ENCODE results near the gene CDH4.

Gene CDH4

DNA sequence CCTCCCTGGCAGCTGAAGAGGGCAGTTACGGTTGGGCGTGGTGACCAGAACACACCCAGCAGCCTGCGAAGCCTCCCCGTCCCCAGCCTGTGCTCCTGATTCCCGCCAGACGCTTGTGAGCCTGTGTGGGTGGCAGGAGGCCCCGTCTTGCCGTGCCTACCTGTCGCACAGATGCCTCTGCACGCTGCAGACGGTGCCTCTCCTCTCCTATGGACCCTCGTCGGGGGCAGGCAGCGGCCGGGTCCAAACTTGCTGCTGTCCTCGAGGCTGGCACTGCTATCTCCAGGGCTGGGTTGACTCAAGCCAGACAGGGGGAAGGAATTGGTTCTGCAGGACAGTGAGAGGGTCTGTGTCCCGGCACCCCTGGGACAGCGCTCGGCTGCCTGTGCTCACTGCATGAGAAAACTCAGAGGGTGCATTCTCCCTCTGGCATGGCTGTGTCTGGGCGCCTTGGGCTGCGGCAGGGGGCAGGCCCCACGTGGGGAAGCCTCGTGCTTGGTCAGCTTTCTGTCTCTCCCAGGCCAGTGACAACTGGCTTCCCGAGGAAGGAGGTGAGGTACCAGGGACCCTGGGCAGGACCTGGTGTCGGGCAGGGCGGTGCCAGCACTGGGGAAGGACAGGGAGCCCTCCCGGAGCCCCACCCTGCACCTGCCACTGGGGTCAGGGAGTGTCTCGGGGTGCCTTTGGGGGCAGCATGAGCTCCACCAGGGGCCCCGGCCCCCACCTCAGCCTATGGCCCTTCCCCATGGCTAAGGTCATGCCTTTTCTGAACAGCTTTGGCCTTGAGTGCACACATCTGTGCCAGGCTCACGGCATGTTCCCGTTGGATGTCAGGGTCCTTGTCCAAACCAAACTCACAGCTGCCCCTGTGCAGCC is 686.1 kb downstream of the CDH4 start:
- no peak overlapping the region for H3K4me3 ChIP-seq (ENCODE audit: low read length)
- no peak for DNase-seq (ENCODE audit: low read depth)
- TF ChIP-seq, protein P1, sequence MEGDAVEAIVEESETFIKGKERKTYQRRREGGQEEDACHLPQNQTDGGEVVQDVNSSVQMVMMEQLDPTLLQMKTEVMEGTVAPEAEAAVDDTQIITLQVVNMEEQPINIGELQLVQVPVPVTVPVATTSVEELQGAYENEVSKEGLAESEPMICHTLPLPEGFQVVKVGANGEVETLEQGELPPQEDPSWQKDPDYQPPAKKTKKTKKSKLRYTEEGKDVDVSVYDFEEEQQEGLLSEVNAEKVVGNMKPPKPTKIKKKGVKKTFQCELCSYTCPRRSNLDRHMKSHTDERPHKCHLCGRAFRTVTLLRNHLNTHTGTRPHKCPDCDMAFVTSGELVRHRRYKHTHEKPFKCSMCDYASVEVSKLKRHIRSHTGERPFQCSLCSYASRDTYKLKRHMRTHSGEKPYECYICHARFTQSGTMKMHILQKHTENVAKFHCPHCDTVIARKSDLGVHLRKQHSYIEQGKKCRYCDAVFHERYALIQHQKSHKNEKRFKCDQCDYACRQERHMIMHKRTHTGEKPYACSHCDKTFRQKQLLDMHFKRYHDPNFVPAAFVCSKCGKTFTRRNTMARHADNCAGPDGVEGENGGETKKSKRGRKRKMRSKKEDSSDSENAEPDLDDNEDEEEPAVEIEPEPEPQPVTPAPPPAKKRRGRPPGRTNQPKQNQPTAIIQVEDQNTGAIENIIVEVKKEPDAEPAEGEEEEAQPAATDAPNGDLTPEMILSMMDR (conservative IDR thresholded peaks at IDR 0.05; ENCODE audit: low read depth, low read length): no peak

DNA sequence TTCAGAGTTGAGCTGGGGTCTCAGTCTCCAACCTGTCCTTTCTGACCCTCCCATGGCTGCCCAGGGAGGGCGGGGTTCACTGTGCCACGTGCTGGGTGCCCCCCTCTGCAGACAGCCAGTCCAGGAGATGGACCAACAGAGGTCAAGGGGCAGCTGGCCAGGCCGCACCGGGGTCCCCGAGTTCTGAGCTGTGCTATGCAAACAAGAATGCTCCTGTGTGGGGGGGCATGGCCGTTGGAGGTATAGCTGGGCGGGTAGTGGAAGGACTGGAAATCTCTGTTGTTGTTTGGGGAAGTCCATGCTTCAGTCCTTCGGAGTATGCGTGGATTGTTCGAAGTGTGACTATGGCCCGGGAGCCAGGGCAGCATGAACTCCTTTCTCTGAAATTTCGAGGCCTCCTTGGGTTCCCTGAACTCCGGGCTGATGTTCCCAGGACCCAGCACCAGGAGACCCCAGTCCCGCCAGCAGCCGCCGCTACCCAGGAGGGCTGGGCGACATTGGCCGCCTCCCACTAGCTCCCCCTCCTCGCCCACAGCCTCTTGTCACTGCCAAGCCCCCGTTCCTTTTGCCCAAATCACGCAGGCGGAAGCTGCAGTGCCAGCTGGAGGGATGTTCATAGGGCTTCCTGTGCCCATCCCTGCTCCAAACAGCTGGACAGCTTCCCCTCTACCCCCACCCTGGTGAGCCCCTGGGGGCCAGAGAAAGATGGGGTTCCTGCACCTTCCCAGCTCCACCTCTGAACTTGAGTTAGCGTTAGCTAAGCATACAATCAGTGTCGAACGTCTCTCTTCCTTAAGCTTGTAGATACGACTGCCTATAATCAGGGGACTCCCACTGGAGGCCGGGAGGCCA is 687.0 kb downstream of the CDH4 start:
- H3K4me3 ChIP-seq (ENCODE audit: low read length): no peak overlapping the region
- no peak for DNase-seq (ENCODE audit: low read depth)
- TF ChIP-seq, protein P1 (conservative IDR thresholded peaks at IDR 0.05; ENCODE audit: low read depth, low read length): no peak

DNA sequence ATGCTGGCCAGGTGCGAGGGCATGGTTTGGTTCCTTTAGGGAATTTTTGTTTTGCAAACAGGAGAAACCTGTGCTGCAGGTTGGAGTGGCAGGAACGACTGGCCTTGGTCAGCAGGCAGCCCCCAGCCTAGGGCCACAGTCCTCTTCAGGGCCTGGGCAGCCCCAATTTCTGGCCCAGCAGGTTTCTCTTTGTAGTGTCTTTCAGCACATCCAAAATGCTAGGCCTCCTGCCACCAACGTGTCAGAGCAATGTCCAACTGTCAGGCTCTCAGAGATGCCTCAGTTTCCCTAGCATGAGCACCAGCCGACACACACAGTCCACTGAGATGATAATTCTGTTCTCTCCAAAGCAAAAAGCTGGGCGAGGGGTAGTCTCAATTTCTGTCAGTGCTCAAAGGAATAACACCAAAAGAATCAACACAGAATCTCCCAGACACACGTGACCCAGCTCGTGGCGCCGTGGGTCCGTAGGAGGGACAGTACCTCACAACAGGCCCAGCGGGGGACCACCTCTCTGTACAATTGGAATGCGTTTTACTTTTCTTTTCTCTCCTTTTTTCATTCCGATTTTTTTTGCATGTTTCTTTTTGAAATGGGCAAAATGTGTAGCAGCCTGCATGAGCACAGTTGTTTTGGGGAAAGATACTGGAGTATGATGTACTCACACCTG is 687.8 kb downstream of the CDH4 start:
- DNase-seq (ENCODE audit: low read depth): no peak
- TF ChIP-seq, protein P1 (conservative IDR thresholded peaks at IDR 0.05; ENCODE audit: low read depth, low read length): no peak
- H3K4me3 ChIP-seq (ENCODE audit: low read length): no peak overlapping the region

DNA sequence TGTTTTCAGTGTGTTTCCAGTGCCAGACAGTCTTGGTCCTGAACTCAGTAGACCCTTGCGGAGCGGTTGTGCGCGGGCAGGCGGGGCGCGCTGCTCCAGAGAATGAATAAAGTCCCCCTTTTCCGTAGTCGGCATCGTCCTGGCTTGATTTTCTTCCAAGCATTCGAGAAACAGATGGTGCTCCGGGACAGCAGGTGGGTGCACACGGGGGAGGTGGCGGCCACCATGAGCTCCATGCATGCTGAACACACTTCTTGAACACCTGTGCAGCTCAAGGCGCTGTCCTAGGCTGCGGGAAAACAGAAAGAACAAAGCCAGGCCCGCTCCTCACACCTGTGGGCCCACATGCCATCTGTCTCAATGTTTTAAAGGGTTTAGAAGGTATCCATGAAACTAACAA is 688.4 kb downstream of the CDH4 start:
- no peak for DNase-seq (ENCODE audit: low read depth)
- TF ChIP-seq, protein P1 (conservative IDR thresholded peaks at IDR 0.05; ENCODE audit: low read depth, low read length): no peak
- H3K4me3 ChIP-seq (ENCODE audit: low read length): no peak overlapping the region

DNA sequence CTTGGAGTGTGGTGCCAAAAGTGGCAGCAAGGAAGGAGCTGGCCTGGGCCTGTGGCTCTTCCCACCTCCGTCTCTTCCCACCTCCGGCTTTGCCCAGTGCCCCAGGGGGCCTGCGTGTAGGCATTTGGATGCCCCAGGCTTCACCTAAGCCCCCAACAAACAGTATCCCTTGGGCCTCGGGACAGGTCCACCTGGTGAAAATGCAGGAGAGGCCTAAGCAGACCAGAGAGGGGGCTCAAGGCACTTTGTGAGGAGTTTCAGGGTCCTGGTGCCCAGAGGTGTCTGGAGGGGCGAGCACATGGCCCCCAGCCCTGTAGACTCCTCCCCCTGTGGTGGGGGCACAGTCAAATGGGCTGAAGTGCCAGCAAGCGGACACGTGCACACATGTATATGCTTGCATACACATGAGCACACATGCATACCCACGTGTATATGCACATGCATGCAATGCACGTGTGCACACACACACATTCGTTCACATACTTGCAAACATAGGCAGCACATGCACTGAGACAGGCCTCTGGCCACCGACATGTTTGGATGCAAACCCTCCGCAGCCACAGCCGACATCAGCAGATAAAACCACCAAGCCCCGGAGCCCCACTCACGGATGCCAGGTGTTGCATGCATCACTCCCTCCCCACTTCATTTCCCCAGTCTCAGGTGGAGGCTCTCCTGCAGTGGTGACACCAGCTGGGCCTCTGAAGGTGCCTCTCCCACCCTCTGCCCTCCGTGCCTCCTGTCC is 689.1 kb downstream of the CDH4 start:
- DNase-seq (ENCODE audit: low read depth): no peak
- TF ChIP-seq, protein P1 (conservative IDR thresholded peaks at IDR 0.05; ENCODE audit: low read depth, low read length): no peak
- H3K4me3 ChIP-seq (ENCODE audit: low read length): no peak overlapping the region

DNA sequence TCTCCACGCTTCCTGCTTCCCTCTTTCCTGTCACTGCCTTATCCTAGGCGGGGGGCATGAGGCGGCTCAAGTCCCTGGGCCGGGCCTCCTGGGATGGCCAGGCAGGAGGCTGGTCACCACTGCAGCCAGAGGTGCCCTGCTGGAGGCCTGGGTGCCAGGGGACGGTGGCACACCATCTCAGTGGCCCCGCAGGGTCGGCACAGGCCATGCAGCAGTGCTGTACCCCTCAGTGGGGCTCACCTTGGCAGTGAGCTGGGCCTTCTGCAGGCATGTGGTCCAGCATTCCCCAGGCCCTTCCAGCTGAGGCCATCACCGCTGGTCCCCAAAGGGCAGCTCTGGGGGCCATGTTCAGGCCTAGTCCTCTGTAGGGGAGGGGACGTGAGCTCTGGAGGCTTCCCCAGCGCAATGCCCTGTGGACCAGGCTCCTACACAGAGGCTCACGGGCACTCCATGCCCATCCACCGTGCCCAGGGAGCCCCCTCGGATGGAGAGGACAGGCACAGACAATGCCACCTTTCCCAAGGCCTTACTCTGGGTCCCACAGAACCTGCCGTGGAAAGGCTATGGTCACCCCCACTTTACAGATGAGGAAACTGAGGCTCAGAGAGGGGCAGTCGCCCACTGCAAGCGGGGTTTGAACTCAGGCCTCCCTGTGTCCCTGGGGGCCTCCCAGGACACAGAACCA is 689.8 kb downstream of the CDH4 start:
- TF ChIP-seq, protein P1 (conservative IDR thresholded peaks at IDR 0.05; ENCODE audit: low read depth, low read length): no peak
- no peak for DNase-seq (ENCODE audit: low read depth)
- no peak overlapping the region for H3K4me3 ChIP-seq (ENCODE audit: low read length)
